ENCODE measurements around the gene ANKRD12. TPM values are rescaled to one million over a fixed set of nuclear protein-coding genes. Genes with fewer than 3 reads are reported as not detected.
"Not testable (repeated sequence)": the region's sequence is repeated elsewhere in the genome, so short reads cannot be mapped to it uniquely, and the experiment has no call there.

ANKRD12 gene
- total RNA-seq, 6 experiments from 2014 or later, result 12.3 to 38.7 (median 21.4) TPM

- H3K4me1 ChIP-seq, result no peaks in the 10 kb centered on the region
- 95% methylated on average over 2 of the region's 2 CpGs for WGBS (ENCODE audit: insufficient coverage, low coverage, low lambda C conversion rate, missing lambda C conversion rate)
- ATAC-seq (no peak), DNase-seq (no peak)
- H3K27ac ChIP-seq, result no peak overlapping the region
- H3K9me3 ChIP-seq, result no peaks in the 10 kb centered on the region
- intact Hi-C loops (cut with DNase I), result no loop called here
- H3K4me3 ChIP-seq, result no peak overlapping the region
- peaks cover 0 to 4% (median 0%) of the 10 kb centered on the region in 4 donors for H3K36me3 ChIP-seq
- TF ChIP-seq POLR2A (IDR thresholded peaks at IDR 0.05), result no peak
- no peak for TF ChIP-seq CTCF (IDR thresholded peaks at IDR 0.05)
- no peaks in the 10 kb centered on the region for H3K27me3 ChIP-seq
Measured at GRCh38 chr18:9249254-9249653, 112.7 kb downstream of the ANKRD12 start.

GRCh38 chr18:9259173-9259572 is 122.6 kb downstream of the ANKRD12 start:
- Histone ChIP-seq H3K4me1 (no peaks in the 10 kb centered on the region), H3K36me3 (peaks cover 0 to 11% (median 3%) of the 10 kb centered on the region in 4 donors), H3K27ac (no peak overlapping the region), H3K4me3 (no peak overlapping the region), H3K27me3 (no peaks in the 10 kb centered on the region), H3K9me3 (no peaks in the 10 kb centered on the region)
- TF ChIP-seq CTCF (IDR thresholded peaks at IDR 0.05) (no peak), POLR2A (IDR thresholded peaks at IDR 0.05) (no peak)
- 91% methylated on average over 3 of the region's 3 CpGs for WGBS (ENCODE audit: insufficient coverage, low coverage, low lambda C conversion rate, missing lambda C conversion rate)
- ATAC-seq, result no peak
- intact Hi-C loops (cut with DNase I), result no loop called here
- no peak for DNase-seq

GRCh38 chr18:9260388-9261380 is 124.1 kb downstream of the ANKRD12 start:
- Histone ChIP-seq H3K27me3 (no peaks in the 10 kb centered on the region), H3K36me3 (peaks cover 0 to 13% (median 8%) of the 10 kb centered on the region in 4 donors), H3K4me3 (no peak overlapping the region), H3K4me1 (no peaks in the 10 kb centered on the region), H3K9me3 (no peaks in the 10 kb centered on the region), H3K27ac (no peak overlapping the region)
- TF ChIP-seq CTCF (IDR thresholded peaks at IDR 0.05) (no peak), POLR2A (IDR thresholded peaks at IDR 0.05) (no peak)
- intact Hi-C loops (cut with DNase I), result no loop called here
- 76% methylated on average over 4 of the region's 4 CpGs for WGBS (ENCODE audit: insufficient coverage, low coverage, low lambda C conversion rate, missing lambda C conversion rate)
- DNase-seq (no peak), ATAC-seq (peak in 3 of 4 donors; percentile 45 to 62 (median 56))

- H3K27me3 ChIP-seq, result no peaks in the 10 kb centered on the region
- no peaks in the 10 kb centered on the region for H3K4me1 ChIP-seq
- ATAC-seq (no peak), DNase-seq (no peak)
- TF ChIP-seq CTCF (IDR thresholded peaks at IDR 0.05) (no peak), POLR2A (IDR thresholded peaks at IDR 0.05) (no peak)
- intact Hi-C loops (cut with DNase I), result no loop called here
- no peak overlapping the region for H3K4me3 ChIP-seq
- WGBS (ENCODE audit: insufficient coverage, low coverage, low lambda C conversion rate, missing lambda C conversion rate), result 89% methylated on average over 1 of the region's 1 CpG
- H3K9me3 ChIP-seq, result no peaks in the 10 kb centered on the region
- peaks cover 0 to 13% (median 8%) of the 10 kb centered on the region in 4 donors for H3K36me3 ChIP-seq
- no peak overlapping the region for H3K27ac ChIP-seq
Measured at GRCh38 chr18:9263264-9263663, 126.7 kb downstream of the ANKRD12 start.

GRCh38 chr18:9264797-9265196 is 128.2 kb downstream of the ANKRD12 start:
- DNase-seq; H3K4me3 ChIP-seq; H3K9me3 ChIP-seq; H3K4me1 ChIP-seq; H3K27me3 ChIP-seq; ATAC-seq; intact Hi-C loops (cut with DNase I); H3K27ac ChIP-seq: not testable (repeated sequence)
- peaks cover 0 to 13% (median 7%) of the 10 kb centered on the region in 4 donors for H3K36me3 ChIP-seq
- WGBS (ENCODE audit: insufficient coverage, low coverage, low lambda C conversion rate, missing lambda C conversion rate), result 94% methylated on average over 7 of the region's 15 CpGs
